Esophagus muscularis mucosa (tissue), 3 donors: ENCODE measurements around the gene TRAF1.

Experiments
- POLR2A ChIP-seq: fragments of 450-650 bp; IDR thresholded peaks from one replicate; pipeline ENCODE4 v1.6.1; 2017; ENCODE audit warnings: antibody characterized with exemption, moderate library complexity, mild to moderate bottlenecking, low read depth
- TF ChIP-seq, protein P1 (sequence below), 3 experiments: fragments of 200-600 bp in 2 of 3; fragments of 450-650 bp in 1 of 3; sonication (generic) in 2 of 3; IDR thresholded peaks; one replicate each; pipeline ENCODE4 v1.5.1; 2017 to 2019; ENCODE audit warnings: antibody characterized with exemption in 3 of 3, mild to moderate bottlenecking in 2 of 3, moderate library complexity in 1 of 3

GRCh38 chr9:120928015-120928482 lies 1.5 kb upstream of the TRAF1 start:
- TF ChIP-seq, protein P1, sequence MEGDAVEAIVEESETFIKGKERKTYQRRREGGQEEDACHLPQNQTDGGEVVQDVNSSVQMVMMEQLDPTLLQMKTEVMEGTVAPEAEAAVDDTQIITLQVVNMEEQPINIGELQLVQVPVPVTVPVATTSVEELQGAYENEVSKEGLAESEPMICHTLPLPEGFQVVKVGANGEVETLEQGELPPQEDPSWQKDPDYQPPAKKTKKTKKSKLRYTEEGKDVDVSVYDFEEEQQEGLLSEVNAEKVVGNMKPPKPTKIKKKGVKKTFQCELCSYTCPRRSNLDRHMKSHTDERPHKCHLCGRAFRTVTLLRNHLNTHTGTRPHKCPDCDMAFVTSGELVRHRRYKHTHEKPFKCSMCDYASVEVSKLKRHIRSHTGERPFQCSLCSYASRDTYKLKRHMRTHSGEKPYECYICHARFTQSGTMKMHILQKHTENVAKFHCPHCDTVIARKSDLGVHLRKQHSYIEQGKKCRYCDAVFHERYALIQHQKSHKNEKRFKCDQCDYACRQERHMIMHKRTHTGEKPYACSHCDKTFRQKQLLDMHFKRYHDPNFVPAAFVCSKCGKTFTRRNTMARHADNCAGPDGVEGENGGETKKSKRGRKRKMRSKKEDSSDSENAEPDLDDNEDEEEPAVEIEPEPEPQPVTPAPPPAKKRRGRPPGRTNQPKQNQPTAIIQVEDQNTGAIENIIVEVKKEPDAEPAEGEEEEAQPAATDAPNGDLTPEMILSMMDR (IDR thresholded peaks at IDR 0.05): no peak
- no peak for TF ChIP-seq POLR2A
